H1 (cell line): Measurements from ENCODE around the gene APAF1. TPM values are rescaled to one million over a fixed set of nuclear protein-coding genes. Genes with fewer than 3 reads are reported as not detected.

ENCODE experiments used
- CEBPB ChIP-seq: IDR thresholded peaks from 2 replicates; pipeline ENCODE4 v1.6.1; 2012; ENCODE audit warnings: low read depth, low read length
- CHD1 ChIP-seq: IDR thresholded peaks from 2 replicates; pipeline ENCODE4 v1.6.1; 2012; ENCODE audit warnings: low read depth, low read length, improper control_type of control experiment
- E2F6 ChIP-seq: IDR thresholded peaks from 2 replicates; pipeline ENCODE4 v1.6.1; 2012; ENCODE audit warnings: inconsistent platforms
- EGR1 ChIP-seq: IDR thresholded peaks from 2 replicates; pipeline ENCODE4 v1.6.1; 2011; ENCODE audit warnings: low read depth, low read length, borderline replicate concordance
- EP300 ChIP-seq, 2 experiments: IDR thresholded peaks; 1 replicate in 1 of 2; 2 replicates in 1 of 2; pipeline ENCODE4 v1.6.1; 2011 to 2012; ENCODE audit warnings: low read depth in 2 of 2, low read length in 2 of 2, mild to moderate bottlenecking in 2 of 2, borderline replicate concordance in 1 of 2, inconsistent platforms in 1 of 2, moderate library complexity in 1 of 2
- EZH2 ChIP-seq: fragments of 200-600 bp; sonication (generic); IDR thresholded peaks from 2 replicates; pipeline ENCODE4 v1.7.1; 2012; ENCODE audit warnings: low read depth, mild to moderate bottlenecking, moderate library complexity, low read length, inconsistent platforms; ENCODE audit not compliant: severe bottlenecking
- GTF2F1 ChIP-seq: IDR thresholded peaks from 2 replicates; pipeline ENCODE4 v1.6.1; 2012; ENCODE audit warnings: low read depth, low read length, improper control_type of control experiment, borderline replicate concordance
- HDAC2 ChIP-seq, 2 experiments: fragments of 300-600 bp in 1 of 2; sonication (generic) in 1 of 2; IDR thresholded peaks; 2 replicates each; pipeline ENCODE4 v1.6.1; 2011 to 2012; ENCODE audit warnings: low read depth in 2 of 2, low read length in 2 of 2, mild to moderate bottlenecking in 2 of 2, moderate library complexity in 2 of 2, borderline replicate concordance in 1 of 2, inconsistent platforms in 1 of 2
- HDAC6 ChIP-seq: IDR thresholded peaks from one replicate; pipeline ENCODE4 v1.7.1; 2012; ENCODE audit warnings: low read depth, mild to moderate bottlenecking, inconsistent platforms, low read length, moderate library complexity
- JUND ChIP-seq: IDR thresholded peaks from 2 replicates; pipeline ENCODE4 v1.6.1; 2011; ENCODE audit warnings: mild to moderate bottlenecking, improper control_type of control experiment, low read length
- KDM4A ChIP-seq: IDR thresholded peaks from one replicate; pipeline ENCODE4 v1.7.1; 2012; ENCODE audit warnings: low read depth, mild to moderate bottlenecking, moderate library complexity, low read length, inconsistent platforms; ENCODE audit not compliant: severe bottlenecking
- KDM5A ChIP-seq: fragments of 200-600 bp; IDR thresholded peaks from 2 replicates; pipeline ENCODE4 v1.7.1; 2012; ENCODE audit warnings: mild to moderate bottlenecking, low read length, inconsistent platforms, mixed read lengths
- MAX ChIP-seq: IDR thresholded peaks from 2 replicates; pipeline ENCODE4 v1.6.1; 2012; ENCODE audit warnings: inconsistent platforms
- NRF1 ChIP-seq: IDR thresholded peaks from 2 replicates; pipeline ENCODE4 v1.6.1; 2011; ENCODE audit warnings: mild to moderate bottlenecking, low read depth, low read length, improper control_type of control experiment
- RAD21 ChIP-seq, 2 experiments: IDR thresholded peaks in 1 of 2; conservative IDR thresholded peaks in 1 of 2; 2 replicates each; pipeline ENCODE4 v1.6.1; 2011; ENCODE audit warnings: low read depth in 2 of 2, low read length in 2 of 2, improper control_type of control experiment in 1 of 2, inconsistent platforms in 1 of 2, mild to moderate bottlenecking in 1 of 2, moderate library complexity in 1 of 2
- SAP30 ChIP-seq: fragments of 300-600 bp; sonication (generic); IDR thresholded peaks from 2 replicates; pipeline ENCODE4 v1.7.1; 2012; ENCODE audit warnings: low read length, moderate library complexity, mild to moderate bottlenecking, inconsistent platforms; ENCODE audit not compliant: insufficient read depth, insufficient replicate concordance
- SP2 ChIP-seq: IDR thresholded peaks from 2 replicates; pipeline ENCODE4 v1.6.1; 2012; ENCODE audit warnings: mild to moderate bottlenecking, low read length, inconsistent platforms
- SUZ12 ChIP-seq: fragments of 200-600 bp; sonication (generic); IDR thresholded peaks from 2 replicates; pipeline ENCODE4 v1.6.1; 2012; ENCODE audit warnings: mild to moderate bottlenecking, inconsistent platforms, low read length, moderate library complexity, mixed read lengths
- TCF12 ChIP-seq: IDR thresholded peaks from 2 replicates; pipeline ENCODE4 v1.6.1; 2011; ENCODE audit warnings: low read depth, mild to moderate bottlenecking, low read length
- USF2 ChIP-seq: IDR thresholded peaks from 2 replicates; pipeline ENCODE4 v1.6.1; 2011; ENCODE audit warnings: low read length, improper control_type of control experiment
- YY1 ChIP-seq: IDR thresholded peaks from 2 replicates; pipeline ENCODE4 v1.6.1; 2011; ENCODE audit warnings: low read depth, mild to moderate bottlenecking, low read length
- polyA plus RNA-seq, 7 experiments: library from polyadenylated mRNA; depleted of rRNA in 3 of 7; stranded (reverse) in 5 of 7; unstranded in 2 of 7; fragments of >200 nt in 5 of 7; fragments of 200-250 nt in 2 of 7; gene quantifications; 1 replicate in 5 of 7; 2 replicates in 1 of 7; 4 replicates in 1 of 7; pipeline versions ENCODE4 v1.2.1 to v1.2.3, GENCODE V29; 2011 to 2013; ENCODE audit warnings: missing spikeins in 2 of 7, mixed read lengths in 2 of 7
- total RNA-seq: library from RNA; stranded (reverse); fragmentation: NEBNext Ultra II Directional; extraction: Animal tissue kit (Norgen Biotek cat#: 25700); gene quantifications from 2 replicates; pipeline ENCODE4 v1.2.1, GENCODE V29; 2021

The APAF1 gene
- total and polyA plus RNA-seq, 2 of the 8 experiments (the other 6 are each of a cell fraction or from before 2014, with no cell fraction given), result 4.7 to 22.6 TPM

- peak; percentile 63 for TF ChIP-seq KDM4A
- TF ChIP-seq RAD21 (IDR thresholded peaks at IDR 0.05 in 1 of 2, conservative IDR thresholded peaks at IDR 0.05 in 1 of 2; ENCODE audit: low read depth in 2 of 2, low read length in 2 of 2), result no peak
- TF ChIP-seq SUZ12, result peak; percentile 52; the same call in 1 of the 2 replicates
- TF ChIP-seq MAX, result peak; percentile 54
- TF ChIP-seq CEBPB, result no peak
- TF ChIP-seq CHD1, result no peak
- TF ChIP-seq USF2, result no peak
- TF ChIP-seq YY1, result no peak
- peak; percentile 38 for TF ChIP-seq EZH2
- TF ChIP-seq E2F6, result peak; percentile 44; the same call in 1 of the 2 replicates
- no peak for TF ChIP-seq JUND
- TF ChIP-seq KDM5A, result no peak
- TF ChIP-seq SAP30, result no peak
- TF ChIP-seq NRF1, result no peak
- TF ChIP-seq HDAC6, result no peak
- no peak for TF ChIP-seq GTF2F1
- no peak for TF ChIP-seq SP2
- no peak for TF ChIP-seq EP300 (IDR thresholded peaks at IDR 0.05; ENCODE audit: borderline replicate concordance in 1 of 2, low read depth in 2 of 2, low read length in 2 of 2)
- TF ChIP-seq EGR1, result no peak
- no peak for TF ChIP-seq TCF12
- TF ChIP-seq HDAC2 (IDR thresholded peaks at IDR 0.05; ENCODE audit: borderline replicate concordance in 1 of 2, low read depth in 2 of 2, low read length in 2 of 2), result no peak
Observed at GRCh38 chr12:98745578-98746391, 100.7 kb downstream of the APAF1 start (continued).
